ENCODE data around the gene BCO1.

The BCO1 gene, protein sequence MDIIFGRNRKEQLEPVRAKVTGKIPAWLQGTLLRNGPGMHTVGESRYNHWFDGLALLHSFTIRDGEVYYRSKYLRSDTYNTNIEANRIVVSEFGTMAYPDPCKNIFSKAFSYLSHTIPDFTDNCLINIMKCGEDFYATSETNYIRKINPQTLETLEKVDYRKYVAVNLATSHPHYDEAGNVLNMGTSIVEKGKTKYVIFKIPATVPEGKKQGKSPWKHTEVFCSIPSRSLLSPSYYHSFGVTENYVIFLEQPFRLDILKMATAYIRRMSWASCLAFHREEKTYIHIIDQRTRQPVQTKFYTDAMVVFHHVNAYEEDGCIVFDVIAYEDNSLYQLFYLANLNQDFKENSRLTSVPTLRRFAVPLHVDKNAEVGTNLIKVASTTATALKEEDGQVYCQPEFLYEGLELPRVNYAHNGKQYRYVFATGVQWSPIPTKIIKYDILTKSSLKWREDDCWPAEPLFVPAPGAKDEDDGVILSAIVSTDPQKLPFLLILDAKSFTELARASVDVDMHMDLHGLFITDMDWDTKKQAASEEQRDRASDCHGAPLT

GRCh38 chr16:81238296-81239011 lies at the start of gene BCO1:
TSS of gene BCO1 (plus strand) at chr16:81238689. CDS start at chr16:81238909, 220 bp downstream.
- TF ChIP-seq, protein P1, sequence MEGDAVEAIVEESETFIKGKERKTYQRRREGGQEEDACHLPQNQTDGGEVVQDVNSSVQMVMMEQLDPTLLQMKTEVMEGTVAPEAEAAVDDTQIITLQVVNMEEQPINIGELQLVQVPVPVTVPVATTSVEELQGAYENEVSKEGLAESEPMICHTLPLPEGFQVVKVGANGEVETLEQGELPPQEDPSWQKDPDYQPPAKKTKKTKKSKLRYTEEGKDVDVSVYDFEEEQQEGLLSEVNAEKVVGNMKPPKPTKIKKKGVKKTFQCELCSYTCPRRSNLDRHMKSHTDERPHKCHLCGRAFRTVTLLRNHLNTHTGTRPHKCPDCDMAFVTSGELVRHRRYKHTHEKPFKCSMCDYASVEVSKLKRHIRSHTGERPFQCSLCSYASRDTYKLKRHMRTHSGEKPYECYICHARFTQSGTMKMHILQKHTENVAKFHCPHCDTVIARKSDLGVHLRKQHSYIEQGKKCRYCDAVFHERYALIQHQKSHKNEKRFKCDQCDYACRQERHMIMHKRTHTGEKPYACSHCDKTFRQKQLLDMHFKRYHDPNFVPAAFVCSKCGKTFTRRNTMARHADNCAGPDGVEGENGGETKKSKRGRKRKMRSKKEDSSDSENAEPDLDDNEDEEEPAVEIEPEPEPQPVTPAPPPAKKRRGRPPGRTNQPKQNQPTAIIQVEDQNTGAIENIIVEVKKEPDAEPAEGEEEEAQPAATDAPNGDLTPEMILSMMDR (IDR thresholded peaks at IDR 0.05), result no peak

- TF ChIP-seq, protein P1 (IDR thresholded peaks at IDR 0.05), result no peak
Measured at GRCh38 chr16:81189100-81189664, 49.3 kb upstream of the BCO1 start.

- TF ChIP-seq, protein P1 (IDR thresholded peaks at IDR 0.05), result no peak
Measured at GRCh38 chr16:81190667-81191066, 47.8 kb upstream of the BCO1 start.

GRCh38 chr16:81195885-81196534 lies 42.5 kb upstream of the BCO1 start:
- TF ChIP-seq, protein P1 (IDR thresholded peaks at IDR 0.05), result no peak

DNA sequence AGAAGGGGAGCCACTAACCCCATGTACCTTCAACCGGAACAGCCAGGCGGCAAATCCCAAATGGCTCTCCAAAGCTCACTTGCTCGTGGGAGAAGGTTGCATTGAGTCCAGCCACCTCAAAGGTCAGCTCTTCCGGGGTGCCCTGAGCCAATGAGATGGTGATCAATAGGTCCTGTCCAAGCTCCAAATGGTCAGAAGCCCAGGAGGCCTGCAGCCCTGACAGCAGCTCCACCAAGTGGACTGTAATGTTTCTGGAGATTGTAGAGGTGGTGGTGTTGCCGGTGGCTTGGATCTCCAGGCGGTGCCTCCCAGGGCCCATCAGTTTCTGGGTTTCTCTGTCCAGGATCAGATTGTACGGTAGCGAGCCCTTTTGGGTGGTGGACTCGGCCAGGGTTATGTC lies 39.9 kb upstream of the BCO1 start:
- TF ChIP-seq, protein P1 (IDR thresholded peaks at IDR 0.05), result no peak

- TF ChIP-seq, protein P1 (IDR thresholded peaks at IDR 0.05), result no peak
Measured at GRCh38 chr16:81201267-81201666, 37.2 kb upstream of the BCO1 start.

Measured in LNCAP (cell line).